Measurements from ENCODE around the gene SYCP2L. TPM values are rescaled to one million over a fixed set of nuclear protein-coding genes. Genes with fewer than 3 reads are reported as not detected.
A peak's percentile ranks its signal among the peaks of the same experiment; 100 is the strongest.

The SYCP2L gene
- polyA plus RNA-seq, 1 of the 3 experiments (the other 2 are of a cell fraction) = 0.82 TPM

DNA sequence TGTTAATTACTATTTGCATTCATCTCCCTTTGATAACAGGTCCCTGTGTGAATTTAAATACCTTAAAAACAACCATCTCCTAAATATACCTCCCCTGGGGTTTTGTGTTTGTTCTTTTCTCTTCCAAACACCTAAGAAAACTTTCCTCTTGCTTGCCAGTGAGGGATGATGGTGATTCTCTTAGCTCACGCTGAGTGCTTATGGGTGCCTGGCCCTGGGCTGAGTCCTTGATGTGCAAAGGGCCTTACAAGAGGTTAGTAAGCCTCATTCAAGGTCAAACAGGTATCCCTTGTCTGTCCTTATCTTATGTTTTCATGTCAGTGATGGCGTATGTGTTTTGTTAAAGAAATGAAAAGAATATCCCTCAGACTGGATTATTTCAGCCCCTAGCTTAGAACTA lies 76.3 kb downstream of the SYCP2L start:
- Histone ChIP-seq H3K4me3 (ENCODE audit: low read depth in 2 of 2, low read length in 1 of 2) (no peak overlapping the region), H2AFZ (ENCODE audit: low read depth) (no peak overlapping the region), H4K20me1 (ENCODE audit: insufficient read depth) (no peaks in the 10 kb centered on the region), H3K4me2 (no peak overlapping the region; the same call in 1 of the 2 replicates), H3K79me2 (ENCODE audit: insufficient read depth) (no peaks in the 10 kb centered on the region), H3K27ac (ENCODE audit: low read depth in 2 of 2, low read length in 1 of 2) (peak overlapping the region in 1 of 2 experiments; percentile 58; a peak in 3 of 4 replicates), H3K4me1 (ENCODE audit: control insufficient read depth in 1 of 2, insufficient read depth in 2 of 2, low read depth in 1 of 2, low read length in 1 of 2) (peaks cover 3% of the 10 kb centered on the region in 2 experiments; a peak in 2 of 4 replicates), H3K9me2 (no peaks in the 10 kb centered on the region), H3K9ac (no peak overlapping the region), H3K36me3 (replicated peaks in 1 of 2; ENCODE audit: control insufficient read depth in 1 of 2, insufficient read depth in 2 of 2, low read length in 1 of 2) (peaks cover 0 to 8% of the 10 kb centered on the region in 2 experiments), H3F3A (replicated peaks; ENCODE audit: insufficient read depth) (peaks cover 13% of the 10 kb centered on the region), H3K9me3 (peaks cover 12% of the 10 kb centered on the region), H3K27me3 (ENCODE audit: insufficient read depth) (no peaks in the 10 kb centered on the region)
- ChIA-PET CTCF (interaction anchor here (1.2 to 2.3 kb wide), 4 partner anchors 9 to 106 kb away, joined by 4 to 10 read pairs (median 6); no protein-coding TSS in a partner anchor), POLR2A (no interaction called here)
- DNase-seq = no peak
- 73% methylated on average over 2 of the region's 2 CpGs for WGBS (ENCODE audit: low lambda C conversion rate)
- TF ChIP-seq YY1 (IDR thresholded peaks at IDR 0.05; ENCODE audit: low read depth) (no peak), FOXM1 (IDR thresholded peaks at IDR 0.05; ENCODE audit: low read depth) (no peak), EP300 (IDR thresholded peaks at IDR 0.05; ENCODE audit: borderline replicate concordance in 1 of 2, low read depth in 1 of 2, low read length in 1 of 2) (no peak), TAF1 (IDR thresholded peaks at IDR 0.05; ENCODE audit: borderline replicate concordance, low read depth, low read length) (no peak), IRF3 (IDR thresholded peaks at IDR 0.05; ENCODE audit: low read depth, low read length) (no peak), TCF12 (IDR thresholded peaks at IDR 0.05) (no peak), TEAD4 (IDR thresholded peaks at IDR 0.05; ENCODE audit: borderline replicate concordance, insufficient read depth) (no peak)
- TF ChIP-seq, protein P1, sequence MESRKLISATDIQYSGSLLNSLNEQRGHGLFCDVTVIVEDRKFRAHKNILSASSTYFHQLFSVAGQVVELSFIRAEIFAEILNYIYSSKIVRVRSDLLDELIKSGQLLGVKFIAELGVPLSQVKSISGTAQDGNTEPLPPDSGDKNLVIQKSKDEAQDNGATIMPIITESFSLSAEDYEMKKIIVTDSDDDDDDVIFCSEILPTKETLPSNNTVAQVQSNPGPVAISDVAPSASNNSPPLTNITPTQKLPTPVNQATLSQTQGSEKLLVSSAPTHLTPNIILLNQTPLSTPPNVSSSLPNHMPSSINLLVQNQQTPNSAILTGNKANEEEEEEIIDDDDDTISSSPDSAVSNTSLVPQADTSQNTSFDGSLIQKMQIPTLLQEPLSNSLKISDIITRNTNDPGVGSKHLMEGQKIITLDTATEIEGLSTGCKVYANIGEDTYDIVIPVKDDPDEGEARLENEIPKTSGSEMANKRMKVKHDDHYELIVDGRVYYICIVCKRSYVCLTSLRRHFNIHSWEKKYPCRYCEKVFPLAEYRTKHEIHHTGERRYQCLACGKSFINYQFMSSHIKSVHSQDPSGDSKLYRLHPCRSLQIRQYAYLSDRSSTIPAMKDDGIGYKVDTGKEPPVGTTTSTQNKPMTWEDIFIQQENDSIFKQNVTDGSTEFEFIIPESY (IDR thresholded peaks at IDR 0.05; ENCODE audit: borderline replicate concordance, low read depth) = no peak

- CTCF ChIA-PET = interaction anchor here (1.0 to 2.0 kb wide), 3 partner anchors 12 to 105 kb away, joined by 4 read pairs; no protein-coding TSS in a partner anchor
- no peak for TF ChIP-seq TAF1 (IDR thresholded peaks at IDR 0.05; ENCODE audit: borderline replicate concordance, low read depth, low read length)
- TF ChIP-seq, protein P1 (IDR thresholded peaks at IDR 0.05; ENCODE audit: borderline replicate concordance, low read depth) = no peak
- no peak for TF ChIP-seq POLR2AphosphoS5 (IDR thresholded peaks at IDR 0.05; ENCODE audit: low read depth, low read length)
- no peak for TF ChIP-seq FOXM1 (IDR thresholded peaks at IDR 0.05; ENCODE audit: low read depth)
- TF ChIP-seq, protein P2, sequence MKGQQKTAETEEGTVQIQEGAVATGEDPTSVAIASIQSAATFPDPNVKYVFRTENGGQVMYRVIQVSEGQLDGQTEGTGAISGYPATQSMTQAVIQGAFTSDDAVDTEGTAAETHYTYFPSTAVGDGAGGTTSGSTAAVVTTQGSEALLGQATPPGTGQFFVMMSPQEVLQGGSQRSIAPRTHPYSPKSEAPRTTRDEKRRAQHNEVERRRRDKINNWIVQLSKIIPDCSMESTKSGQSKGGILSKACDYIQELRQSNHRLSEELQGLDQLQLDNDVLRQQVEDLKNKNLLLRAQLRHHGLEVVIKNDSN (IDR thresholded peaks at IDR 0.05; ENCODE audit: borderline replicate concordance, low read depth) = no peak
- TF ChIP-seq EZH2phosphoT487 (IDR thresholded peaks at IDR 0.05; ENCODE audit: borderline replicate concordance, low read depth) = no peak
- no peak for TF ChIP-seq NFIC (IDR thresholded peaks at IDR 0.05; ENCODE audit: borderline replicate concordance)
- no peak for TF ChIP-seq CHD2 (IDR thresholded peaks at IDR 0.05; ENCODE audit: low read length, partially characterized antibody)
- no peak for TF ChIP-seq ELF1 (IDR thresholded peaks at IDR 0.05)
- TF ChIP-seq, protein P3, sequence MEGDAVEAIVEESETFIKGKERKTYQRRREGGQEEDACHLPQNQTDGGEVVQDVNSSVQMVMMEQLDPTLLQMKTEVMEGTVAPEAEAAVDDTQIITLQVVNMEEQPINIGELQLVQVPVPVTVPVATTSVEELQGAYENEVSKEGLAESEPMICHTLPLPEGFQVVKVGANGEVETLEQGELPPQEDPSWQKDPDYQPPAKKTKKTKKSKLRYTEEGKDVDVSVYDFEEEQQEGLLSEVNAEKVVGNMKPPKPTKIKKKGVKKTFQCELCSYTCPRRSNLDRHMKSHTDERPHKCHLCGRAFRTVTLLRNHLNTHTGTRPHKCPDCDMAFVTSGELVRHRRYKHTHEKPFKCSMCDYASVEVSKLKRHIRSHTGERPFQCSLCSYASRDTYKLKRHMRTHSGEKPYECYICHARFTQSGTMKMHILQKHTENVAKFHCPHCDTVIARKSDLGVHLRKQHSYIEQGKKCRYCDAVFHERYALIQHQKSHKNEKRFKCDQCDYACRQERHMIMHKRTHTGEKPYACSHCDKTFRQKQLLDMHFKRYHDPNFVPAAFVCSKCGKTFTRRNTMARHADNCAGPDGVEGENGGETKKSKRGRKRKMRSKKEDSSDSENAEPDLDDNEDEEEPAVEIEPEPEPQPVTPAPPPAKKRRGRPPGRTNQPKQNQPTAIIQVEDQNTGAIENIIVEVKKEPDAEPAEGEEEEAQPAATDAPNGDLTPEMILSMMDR (IDR thresholded peaks at IDR 0.05) = no peak
- TF ChIP-seq GATA2 (CRISPR knock-in tag; IDR thresholded peaks at IDR 0.05) = no peak
- no peak for TF ChIP-seq FOSL2 (IDR thresholded peaks at IDR 0.05; ENCODE audit: borderline replicate concordance, low read depth)
- no peak for TF ChIP-seq SMC3 (IDR thresholded peaks at IDR 0.05; ENCODE audit: low read depth, low read length)
Measured at GRCh38 chr6:10964684-10965083, 77.8 kb downstream of the SYCP2L start.

More at GRCh38 chr6:10964684-10965083, 77.8 kb downstream of the SYCP2L start:
- Histone ChIP-seq H3K27me3 (ENCODE audit: insufficient read depth) (no peaks in the 10 kb centered on the region), H3K4me1 (ENCODE audit: control insufficient read depth in 1 of 2, insufficient read depth in 2 of 2, low read depth in 1 of 2, low read length in 1 of 2) (peaks cover 3% of the 10 kb centered on the region in 2 experiments; a peak in 2 of 4 replicates), H3K4me2 (no peak overlapping the region), H3F3A (replicated peaks; ENCODE audit: insufficient read depth) (peaks cover 13% of the 10 kb centered on the region), H3K79me2 (ENCODE audit: insufficient read depth) (no peaks in the 10 kb centered on the region), H3K9me3 (peaks cover 12% of the 10 kb centered on the region), H3K9ac (no peak overlapping the region), H3K9me2 (no peaks in the 10 kb centered on the region), H2AFZ (ENCODE audit: low read depth) (no peak overlapping the region), H4K20me1 (ENCODE audit: insufficient read depth) (no peaks in the 10 kb centered on the region), H3K4me3 (ENCODE audit: low read depth in 2 of 2, low read length in 1 of 2) (no peak overlapping the region), H3K27ac (ENCODE audit: low read depth in 2 of 2, low read length in 1 of 2) (no peak overlapping the region), H3K36me3 (replicated peaks in 1 of 2; ENCODE audit: control insufficient read depth in 1 of 2, insufficient read depth in 2 of 2, low read length in 1 of 2) (peaks cover 0 to 8% of the 10 kb centered on the region in 2 experiments)
- DNase-seq = no peak
- POLR2A ChIA-PET = no interaction called here
- 42% methylated on average over 1 of the region's 1 CpG for WGBS (ENCODE audit: low lambda C conversion rate)

All from SK-N-SH (cell line).